HCT116 (cell line): ENCODE results near the gene PPEF2.

Experiments
- CTCF ChIP-seq, 3 experiments: fragments of 200-600 bp in 1 of 3; sonication (generic) in 1 of 3; IDR thresholded peaks in 2 of 3; conservative IDR thresholded peaks in 1 of 3; 2 replicates each; pipeline ENCODE4 v1.5.1; 2012 to 2017; ENCODE audit warnings: low read depth in 2 of 3, low read length in 2 of 3, antibody characterized with exemption in 1 of 3, borderline replicate concordance in 1 of 3, control low read depth in 1 of 3, mild to moderate bottlenecking in 1 of 3, mixed read lengths in 1 of 3, mixed run types in 1 of 3, moderate library complexity in 1 of 3; ENCODE audit not compliant: insufficient read depth in 1 of 3
- POLR2AphosphoS5 ChIP-seq: IDR thresholded peaks from 2 replicates; pipeline ENCODE4 v1.6.1; 2011; ENCODE audit warnings: mild to moderate bottlenecking, low read depth, low read length, moderate library complexity
- YY1 ChIP-seq: IDR thresholded peaks from 2 replicates; pipeline ENCODE4 v1.6.1; 2011; ENCODE audit warnings: low read length, low read depth, moderate library complexity, mild to moderate bottlenecking; ENCODE audit not compliant: insufficient replicate concordance; ENCODE audit errors: extremely low read depth

- no peak for TF ChIP-seq POLR2AphosphoS5
- TF ChIP-seq CTCF (IDR thresholded peaks at IDR 0.05 in 2 of 3, conservative IDR thresholded peaks at IDR 0.05 in 1 of 3; ENCODE audit: borderline replicate concordance in 1 of 3, insufficient read depth in 1 of 3, low read depth in 2 of 3, low read length in 2 of 3): no peak
- TF ChIP-seq YY1: no peak
Observed at GRCh38 chr4:75948822-75949444, 46.7 kb upstream of the PPEF2 start.
